Progenitor cell of endocrine pancreas (in vitro differentiated cells): Measurements from ENCODE around the gene C11orf58. TPM values are rescaled to one million over a fixed set of nuclear protein-coding genes. Genes with fewer than 3 reads are reported as not detected.

Source experiments
- DNase-seq: peaks from one replicate; pipeline ENCODE4 v3.0.0; 2021; ENCODE audit warnings: low spot score; ENCODE audit not compliant: unreplicated experiment
- H3K27ac Mint-ChIP-seq: 2 replicates; pipeline ENCODE4 v1.8.0; 2021; ENCODE audit warnings: mild to moderate bottlenecking, moderate library complexity, mixed read lengths
- H3K27me3 Mint-ChIP-seq: 2 replicates; pipeline ENCODE4 v1.8.0; 2021; ENCODE audit warnings: mixed read lengths
- H3K36me3 Mint-ChIP-seq: 2 replicates; pipeline ENCODE4 v1.8.0; 2022; ENCODE audit warnings: mixed read lengths; ENCODE audit not compliant: insufficient read depth
- H3K4me1 Mint-ChIP-seq: 2 replicates; pipeline ENCODE4 v1.8.0; 2021; ENCODE audit warnings: low read depth, mixed read lengths
- H3K4me3 Mint-ChIP-seq: 2 replicates; pipeline ENCODE4 v1.8.0; 2021; ENCODE audit warnings: low read depth, mild to moderate bottlenecking, moderate library complexity, mixed read lengths
- H3K9me3 Mint-ChIP-seq: 2 replicates; pipeline ENCODE4 v1.8.0; 2021; ENCODE audit warnings: low read depth, mixed read lengths
- CTCF ChIP-seq: fragments of 200-600 bp; sonication (generic); IDR thresholded peaks from one replicate; pipeline ENCODE4 v1.5.0; 2021; ENCODE audit warnings: antibody characterized with exemption, mild to moderate bottlenecking; ENCODE audit not compliant: unreplicated experiment
- total RNA-seq: library from RNA; stranded (reverse); gene quantifications from 2 replicates; pipeline ENCODE4 v1.2.1, GENCODE V29; 2021

C11orf58 gene
- total RNA-seq, 1 donor from 2014 or later: 162 TPM

GRCh38 chr11:16727806-16728205 lies 10.6 kb upstream of the C11orf58 start:
- no peak overlapping the region for H3K27ac Mint-ChIP-seq
- peaks cover 2% of the 10 kb centered on the region for H3K27me3 Mint-ChIP-seq
- peaks cover 3% of the 10 kb centered on the region for H3K36me3 Mint-ChIP-seq
- TF ChIP-seq CTCF: no peak
- H3K4me3 Mint-ChIP-seq: no peak overlapping the region
- no peaks in the 10 kb centered on the region for H3K4me1 Mint-ChIP-seq
- no peak for DNase-seq
- H3K9me3 Mint-ChIP-seq: peaks cover 31% of the 10 kb centered on the region

- peaks cover 12% of the 10 kb centered on the region for H3K36me3 Mint-ChIP-seq
- no peak overlapping the region for H3K27ac Mint-ChIP-seq
Measured at GRCh38 chr11:16737818-16738192, 642 bp upstream of the C11orf58 start.

GRCh38 chr11:16738947-16739815 lies 734 bp downstream of the C11orf58 start:
- peaks cover 18% of the 10 kb centered on the region for H3K4me1 Mint-ChIP-seq
- peaks cover 16% of the 10 kb centered on the region for H3K36me3 Mint-ChIP-seq
- no peak for TF ChIP-seq CTCF
- no peak for DNase-seq
- no peak overlapping the region for H3K27ac Mint-ChIP-seq
- H3K4me3 Mint-ChIP-seq: no peak overlapping the region
- H3K9me3 Mint-ChIP-seq: no peaks in the 10 kb centered on the region
- H3K27me3 Mint-ChIP-seq: no peaks in the 10 kb centered on the region

More at GRCh38 chr11:16737818-16738192, 642 bp upstream of the C11orf58 start:
- Mint-ChIP-seq H3K4me1 (peaks cover 13% of the 10 kb centered on the region), H3K4me3 (no peak overlapping the region), H3K27me3 (no peaks in the 10 kb centered on the region), H3K9me3 (no peaks in the 10 kb centered on the region)
- no peak for DNase-seq
- no peak for TF ChIP-seq CTCF

- no peak for DNase-seq
- H3K27me3 Mint-ChIP-seq: no peaks in the 10 kb centered on the region
- peak overlapping the region; percentile 7 for H3K4me3 Mint-ChIP-seq
Measured at GRCh38 chr11:16741473-16741872, 3.0 kb downstream of the C11orf58 start.

GRCh38 chr11:16743478-16743877 lies 5.0 kb downstream of the C11orf58 start:
- no peak for DNase-seq
- Mint-ChIP-seq H3K36me3 (peaks cover 40% of the 10 kb centered on the region), H3K4me3 (no peak overlapping the region), H3K9me3 (no peaks in the 10 kb centered on the region), H3K27me3 (no peaks in the 10 kb centered on the region), H3K4me1 (peaks cover 19% of the 10 kb centered on the region), H3K27ac (peak overlapping the region; percentile 4)
- TF ChIP-seq CTCF: no peak

More at GRCh38 chr11:16741473-16741872, 3.0 kb downstream of the C11orf58 start:
- peaks cover 20% of the 10 kb centered on the region for H3K4me1 Mint-ChIP-seq
- H3K27ac Mint-ChIP-seq: peak overlapping the region; percentile 65
- H3K9me3 Mint-ChIP-seq: no peaks in the 10 kb centered on the region
- H3K36me3 Mint-ChIP-seq: peaks cover 31% of the 10 kb centered on the region
- no peak for TF ChIP-seq CTCF
